Midbrain (tissue), 1 donor: ENCODE results near the gene FOLH1.
"Not testable (repeated sequence)": the region's sequence is repeated elsewhere in the genome, so short reads cannot be mapped to it uniquely, and the experiment has no call there.

Source experiments
- DNase-seq: peaks from one replicate; lab custom pipeline; 2025; lab: John Stamatoyannopoulos, UW

FOLH1 gene

GRCh38 chr11:49208006-49208721 is at the start of gene FOLH1:
TSS of gene FOLH1 (minus strand) at chr11:49208602. CDS start at chr11:49208409, 193 bp downstream.
- DNase-seq = peak; percentile 48

GRCh38 chr11:49255148-49255547 is 46.7 kb upstream of the FOLH1 start:
- not testable (repeated sequence) for DNase-seq

DNA sequence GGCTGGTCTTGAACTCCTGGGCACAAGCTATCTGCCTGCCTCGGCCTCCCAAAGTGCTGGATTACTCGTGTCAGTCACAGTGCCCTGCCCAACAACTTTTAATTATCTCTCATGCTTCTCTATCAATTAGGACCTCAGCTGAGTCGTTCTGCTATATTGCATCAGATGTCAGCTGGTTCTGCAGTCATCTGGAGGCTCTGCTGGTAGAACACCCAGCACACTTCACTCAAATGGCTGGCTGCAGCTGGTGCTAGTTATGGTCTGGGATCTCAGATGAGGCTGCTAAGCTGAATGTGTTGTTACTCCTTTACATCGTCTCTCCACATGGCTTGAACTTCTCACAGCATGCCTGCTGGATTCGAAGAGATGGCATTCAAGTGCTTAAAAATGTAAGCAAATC is 42.8 kb upstream of the FOLH1 start:
- DNase-seq = not testable (repeated sequence)

DNA sequence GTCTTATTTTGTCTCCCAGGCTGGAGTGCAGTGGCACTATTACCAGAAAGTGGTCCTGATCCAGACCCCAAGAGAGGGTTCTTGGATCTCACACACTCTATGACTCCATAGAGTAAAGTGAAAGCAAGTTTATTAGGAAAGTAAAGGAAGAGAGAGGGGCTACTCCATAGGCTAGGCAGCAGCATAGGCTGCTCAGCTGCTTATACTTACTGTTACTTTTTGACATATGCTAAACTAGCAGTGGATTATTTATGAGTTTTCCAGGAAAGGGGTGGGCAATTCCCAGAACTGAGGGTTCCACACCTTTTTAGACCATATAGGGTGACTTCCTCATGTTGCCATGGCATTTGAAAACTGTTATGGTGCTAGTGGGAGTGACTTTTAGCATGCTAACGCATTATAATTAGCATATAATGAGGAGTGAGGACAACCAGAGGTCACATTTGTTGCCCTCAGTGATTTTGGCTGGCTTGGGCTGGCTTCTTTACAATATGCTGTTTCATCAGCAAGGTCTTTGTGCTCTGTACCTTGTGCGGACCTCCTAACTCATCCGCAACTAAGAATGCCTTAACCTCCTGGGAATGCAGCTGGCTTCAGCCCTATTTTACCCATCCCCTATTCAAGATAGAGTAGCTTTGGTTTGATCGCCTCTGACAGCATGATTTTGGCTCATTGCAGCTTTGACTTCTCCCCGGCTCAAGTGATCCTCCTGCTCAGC is 42.2 kb upstream of the FOLH1 start:
- not testable (repeated sequence) for DNase-seq

DNA sequence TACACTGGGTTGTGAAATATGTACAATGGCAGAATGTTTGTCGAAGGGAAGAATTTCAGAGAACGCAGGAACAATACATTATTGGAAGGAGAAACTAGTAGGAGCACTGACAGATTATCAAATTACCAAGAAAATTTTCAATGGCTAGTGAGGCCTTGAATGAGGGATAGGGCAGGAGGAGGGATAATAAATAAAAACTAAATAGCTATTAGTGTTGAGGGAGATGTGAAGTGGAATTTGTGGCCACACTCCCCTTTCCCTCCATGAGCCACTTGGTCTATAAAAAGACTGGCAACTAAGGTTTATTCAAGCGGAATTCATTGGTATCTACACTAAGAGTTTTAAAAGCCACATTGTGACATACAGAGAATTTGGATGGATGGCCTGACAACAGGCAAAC is 41.0 kb upstream of the FOLH1 start:
- DNase-seq = not testable (repeated sequence)

DNA sequence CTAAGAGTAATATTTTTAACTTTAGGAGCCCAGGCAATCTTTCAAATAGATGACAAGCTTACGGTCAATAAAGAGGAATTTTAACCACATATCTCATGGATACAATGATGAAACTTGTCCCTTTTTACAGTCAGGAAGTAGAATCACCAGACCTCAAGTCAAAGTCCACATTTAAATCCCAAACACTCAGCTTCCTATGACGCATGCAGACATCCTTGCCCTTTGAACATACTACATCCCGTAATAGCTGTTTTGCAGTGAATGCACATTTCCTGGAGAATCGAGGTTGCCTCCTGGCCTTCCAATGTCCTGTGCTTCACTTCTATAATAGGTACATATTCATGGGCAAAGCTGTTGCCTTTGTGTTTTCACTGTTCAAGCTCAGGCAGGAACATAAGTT is 25.3 kb upstream of the FOLH1 start:
- not testable (repeated sequence) for DNase-seq

DNA sequence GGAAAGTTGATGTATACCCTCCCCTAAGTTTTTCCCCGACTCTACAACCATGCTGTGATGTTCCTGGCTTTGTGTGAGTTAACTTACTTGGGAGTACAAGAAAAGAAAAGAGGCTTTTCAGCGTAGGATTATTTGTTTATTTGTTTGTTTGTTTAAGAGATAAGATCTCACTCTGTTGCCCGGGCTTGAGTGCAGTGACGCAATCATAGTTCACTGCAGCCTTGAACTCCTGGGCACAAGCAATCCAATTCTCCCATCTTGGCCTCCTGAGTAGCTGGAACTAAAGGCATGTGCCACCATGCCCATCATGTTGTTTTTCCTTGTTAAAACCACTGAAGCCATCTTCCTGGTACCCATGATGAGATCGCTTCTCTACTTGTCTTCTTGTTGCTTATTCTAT is 24.6 kb upstream of the FOLH1 start:
- not testable (repeated sequence) for DNase-seq

DNA sequence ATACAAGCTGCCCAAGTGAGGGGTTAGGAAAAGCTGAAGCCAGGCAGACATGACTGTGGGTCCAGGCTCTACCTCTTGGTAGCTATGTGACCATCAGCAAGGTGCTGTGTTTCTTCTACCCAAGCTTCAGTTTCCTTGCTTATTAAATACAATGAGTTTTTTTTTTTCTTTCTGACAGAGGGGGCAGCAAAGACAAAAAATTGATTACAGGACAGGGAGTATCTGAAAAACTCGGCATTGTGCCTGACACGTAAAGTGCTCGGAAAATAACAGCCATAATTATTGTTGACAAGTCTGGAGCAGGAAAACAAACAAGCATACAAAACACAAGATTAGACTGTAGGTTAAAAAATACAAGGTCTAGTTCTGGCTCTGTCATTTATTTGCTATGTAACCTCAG is 23.3 kb upstream of the FOLH1 start:
- not testable (repeated sequence) for DNase-seq

DNA sequence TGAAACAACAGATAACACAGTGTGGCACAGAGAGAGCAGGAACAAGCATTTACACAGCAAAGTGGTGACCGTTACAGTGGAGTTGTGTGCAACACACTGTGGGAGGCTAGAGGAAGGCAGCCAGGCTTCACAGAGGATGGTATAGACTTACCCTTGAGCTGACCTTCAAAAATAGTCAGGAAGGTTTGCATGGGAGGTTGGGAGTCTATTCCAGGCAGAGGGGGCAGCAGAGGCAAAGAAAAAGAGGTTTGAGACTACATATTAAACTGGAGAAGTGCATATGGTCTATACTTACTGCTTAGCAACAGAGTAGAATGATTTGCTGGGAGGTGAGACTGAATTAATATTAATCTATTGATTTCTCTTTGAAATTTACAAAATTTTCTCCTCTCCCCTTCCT is 22.1 kb upstream of the FOLH1 start:
- not testable (repeated sequence) for DNase-seq

- DNase-seq = not testable (repeated sequence)
These were observed 21.6 kb upstream of the FOLH1 start for GRCh38 chr11:49230001-49230400.

GRCh38 chr11:49229136-49229535 is 20.7 kb upstream of the FOLH1 start:
- DNase-seq = peak; percentile 28

- not testable (repeated sequence) for DNase-seq
These were observed 16.9 kb upstream of the FOLH1 start for GRCh38 chr11:49225255-49225785.

GRCh38 chr11:49221112-49221511 is 12.7 kb upstream of the FOLH1 start:
- DNase-seq = no peak

DNA sequence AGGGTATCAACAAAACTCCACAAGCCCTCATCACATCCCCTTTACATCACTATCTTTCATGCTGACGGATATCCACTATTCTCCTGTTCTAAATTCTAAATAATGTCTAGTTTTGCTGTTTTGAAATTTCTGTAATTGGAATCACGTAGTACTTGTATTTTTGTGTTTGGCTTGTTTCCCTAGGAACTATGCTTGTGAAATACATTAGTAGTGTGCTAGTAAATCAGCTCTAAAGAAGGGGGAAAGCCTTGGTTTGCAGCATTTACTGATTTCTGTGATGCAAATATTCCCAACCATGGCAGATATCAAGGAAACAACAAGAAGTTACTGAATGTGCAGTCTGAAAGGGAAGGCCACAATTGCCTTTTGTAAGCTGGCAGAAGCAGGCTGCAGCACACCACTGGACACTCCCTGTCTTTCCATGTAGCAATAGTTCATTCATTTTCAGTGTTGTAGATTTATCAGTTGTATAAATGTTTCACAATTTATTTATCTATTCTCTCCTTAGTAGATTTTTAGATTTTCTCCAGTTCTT is 4.7 kb upstream of the FOLH1 start:
- peak; percentile 47 for DNase-seq

- DNase-seq = peak; percentile 40
These were observed 1.4 kb downstream of the FOLH1 start for GRCh38 chr11:49206999-49207398.

- no peak for DNase-seq
These were observed 6.0 kb downstream of the FOLH1 start for GRCh38 chr11:49202287-49202976.

GRCh38 chr11:49196775-49197174 is 11.6 kb downstream of the FOLH1 start:
- not testable (repeated sequence) for DNase-seq

GRCh38 chr11:49196002-49196401 is 12.4 kb downstream of the FOLH1 start:
- DNase-seq = not testable (repeated sequence)

DNA sequence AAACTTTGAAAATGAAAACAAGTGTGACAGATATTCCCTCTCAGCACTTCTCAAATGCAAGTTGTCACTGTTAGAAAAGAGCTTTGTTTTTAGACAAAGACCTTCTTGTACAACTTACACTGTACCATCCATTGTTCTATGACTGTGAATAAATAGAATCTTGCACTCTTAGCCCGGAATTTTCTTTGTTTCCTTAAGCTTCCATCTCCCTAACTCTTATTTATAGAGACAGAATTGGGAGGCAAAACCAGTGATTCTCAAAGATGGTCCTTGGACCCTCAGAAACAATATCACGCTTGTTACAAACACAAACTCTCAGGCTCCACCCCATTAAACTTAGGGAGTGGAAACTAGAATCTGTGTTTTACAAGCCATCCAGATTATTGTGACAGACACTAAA is 18.1 kb downstream of the FOLH1 start:
- DNase-seq = peak; percentile 83

GRCh38 chr11:49186225-49186624 is 22.2 kb downstream of the FOLH1 start:
- not testable (repeated sequence) for DNase-seq

GRCh38 chr11:49185597-49185996 is 22.8 kb downstream of the FOLH1 start:
- not testable (repeated sequence) for DNase-seq

DNA sequence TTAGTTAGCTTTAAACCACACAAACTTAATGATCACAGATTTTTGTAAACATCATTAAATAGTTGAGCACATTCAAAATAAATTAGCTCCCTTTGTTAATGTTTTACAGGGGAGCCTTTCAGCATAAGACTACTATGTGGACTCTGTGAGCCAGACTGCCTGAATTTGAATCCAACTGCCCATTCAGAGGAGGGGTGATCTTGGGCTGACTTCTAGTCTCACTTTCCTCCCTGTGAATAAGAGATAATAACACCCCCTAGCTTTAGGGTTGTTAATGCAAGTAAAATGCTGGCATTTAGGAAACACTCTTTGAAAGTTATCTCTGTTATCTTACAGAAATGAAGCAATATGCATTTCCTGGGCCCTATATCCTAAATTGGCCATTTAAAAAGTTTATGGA is 23.6 kb downstream of the FOLH1 start:
- not testable (repeated sequence) for DNase-seq
